Measurements from ENCODE around the gene SPAG6.

The SPAG6 gene

GRCh38 chr10:22368981-22369380, 23.7 kb downstream of the SPAG6 start:
- ChIA-PET POLR2A (ENCODE audit: low non-redundant PET) (no interaction called here), CTCF (no interaction called here)
- no peak for DNase-seq (ENCODE audit: low spot score)
- no peak overlapping the region for H3K27ac ChIP-seq
- no peak for TF ChIP-seq CTCF (conservative IDR thresholded peaks at IDR 0.05; ENCODE audit: low read depth)

- H3K27ac ChIP-seq, result no peak overlapping the region
- peak; percentile 27 for DNase-seq (ENCODE audit: low spot score)
- no peak for TF ChIP-seq CTCF (conservative IDR thresholded peaks at IDR 0.05; ENCODE audit: low read depth)
- ChIA-PET POLR2A (ENCODE audit: low non-redundant PET) (no interaction called here), CTCF (no interaction called here)
Measured at GRCh38 chr10:22369434-22370072, 24.3 kb downstream of the SPAG6 start.

- DNase-seq (ENCODE audit: low spot score), result no peak
- no peak overlapping the region for H3K27ac ChIP-seq
- ChIA-PET CTCF (no interaction called here), POLR2A (ENCODE audit: low non-redundant PET) (no interaction called here)
- no peak for TF ChIP-seq CTCF (conservative IDR thresholded peaks at IDR 0.05; ENCODE audit: low read depth)
Measured at GRCh38 chr10:22370320-22370719, 25.0 kb downstream of the SPAG6 start.

- no peak for TF ChIP-seq CTCF (conservative IDR thresholded peaks at IDR 0.05; ENCODE audit: low read depth)
- CTCF ChIA-PET, result no interaction called here
- POLR2A ChIA-PET (ENCODE audit: low non-redundant PET), result no interaction called here
- no peak for DNase-seq (ENCODE audit: low spot score)
- no peak overlapping the region for H3K27ac ChIP-seq
Measured at GRCh38 chr10:22372298-22372697, 27.0 kb downstream of the SPAG6 start.

GRCh38 chr10:22372917-22373316, 27.6 kb downstream of the SPAG6 start:
- TF ChIP-seq CTCF (conservative IDR thresholded peaks at IDR 0.05; ENCODE audit: low read depth), result no peak
- ChIA-PET CTCF (no interaction called here), POLR2A (ENCODE audit: low non-redundant PET) (no interaction called here)
- H3K27ac ChIP-seq, result no peak overlapping the region
- no peak for DNase-seq (ENCODE audit: low spot score)

- ChIA-PET CTCF (no interaction called here), POLR2A (ENCODE audit: low non-redundant PET) (no interaction called here)
- TF ChIP-seq CTCF (conservative IDR thresholded peaks at IDR 0.05; ENCODE audit: low read depth), result no peak
- DNase-seq (ENCODE audit: low spot score), result no peak
- no peak overlapping the region for H3K27ac ChIP-seq
Measured at GRCh38 chr10:22374489-22375126, 29.3 kb downstream of the SPAG6 start.

Measured in RWPE1 (cell line).